Right lobe of liver (tissue), 6 donors: Measurements from ENCODE around the gene SNRPA. TPM values are rescaled to one million over a fixed set of nuclear protein-coding genes. Genes with fewer than 3 reads are reported as not detected.
A peak's percentile ranks its signal among the peaks of the same experiment; 100 is the strongest.
"Not testable (repeated sequence)": the region's sequence is repeated elsewhere in the genome, so short reads cannot be mapped to it uniquely, and the experiment has no call there.

Experiments used
- ATAC-seq, 4 donors: fragments of 200-7000 bp; cut with Tn5 transposase; one replicate each; pipeline ENCODE4 v1.9.1; 2020; ENCODE audit warnings: mild to moderate bottlenecking in 4 of 4, moderate library complexity in 4 of 4
- DNase-seq, 3 donors: peaks; one replicate each; pipeline ENCODE4 v3.0.0-alpha.2; 2020
- H3K27ac ChIP-seq, 3 donors: fragments of 200-600 bp; one replicate each; pipeline ENCODE4 v1.8.0; 2022
- H3K27me3 ChIP-seq, 2 donors: fragments of 200-600 bp; one replicate each; pipeline ENCODE4 v1.8.0; 2022
- H3K36me3 ChIP-seq, 4 donors: fragments of 200-600 bp; sonication (generic) in 1 of 4; one replicate each; pipeline versions ENCODE4 v1.5.1 to v1.8.0; 2017 to 2022; ENCODE audit warnings: control low read depth in 1 of 4
- H3K4me1 ChIP-seq, 4 donors: fragments of 200-600 bp; sonication (generic) in 1 of 4; one replicate each; pipeline versions ENCODE4 v1.5.1 to v1.8.0; 2017 to 2022; ENCODE audit warnings: control low read depth in 1 of 4
- H3K4me3 ChIP-seq, 3 donors: fragments of 200-600 bp; one replicate each; pipeline ENCODE4 v1.8.0; 2022
- H3K9me3 ChIP-seq, 4 donors: fragments of 200-600 bp; sonication (generic) in 1 of 4; one replicate each; pipeline versions ENCODE4 v1.5.1 to v1.8.0; 2017 to 2022; ENCODE audit warnings: control low read depth in 1 of 4
- CTCF ChIP-seq, 4 donors: fragments of 200-600 bp in 3 of 4; fragments of 450-650 bp in 1 of 4; IDR thresholded peaks; one replicate each; pipeline versions ENCODE4 v1.5.1 to v1.8.0; 2016 to 2022; ENCODE audit warnings: antibody characterized with exemption in 4 of 4, mild to moderate bottlenecking in 2 of 4
- POLR2A ChIP-seq: fragments of 450-650 bp; IDR thresholded peaks from one replicate; pipeline ENCODE4 v1.6.1; 2017; ENCODE audit warnings: antibody characterized with exemption, mild to moderate bottlenecking
- WGBS: methylation state at CpG from one replicate; pipeline ENCODE4 v1.1.6; 2018; ENCODE audit warnings: low coverage, low lambda C conversion rate; ENCODE audit not compliant: insufficient coverage; ENCODE audit errors: missing lambda C conversion rate; 5-methylcytosine and 5-hydroxymethylcytosine counted together
- intact Hi-C, 2 donors: fragments of 100-400 bp; cut with DNase I; formaldehyde crosslinking; loops; one replicate each; pipeline versions ENCODE4 v1.11.2 to v1.14.1; 2022
- total RNA-seq, 6 experiments: library from RNA; depleted of rRNA in 2 of 6; stranded (reverse); fragments of >200 nt in 2 of 6; fragmentation: NEBNext Ultra II Directional in 3 of 6; extraction: Animal tissue kit (Norgen Biotek cat#: 25700) in 3 of 6; gene quantifications; one replicate each; pipeline versions ENCODE4 v1.1.0 to v1.2.4, GENCODE V29; 2016 to 2023
- donor health status: DM: no; HTN: yes; CAD: no.
- donor health status: DM: no; HTN: no; CAD: no.
- donor health status: DM: no; HTN: no; CAD: no.
- donor health status: DM: no; HTN: yes; CAD: no.
- donor health status: DM: no; HTN: yes; CAD: no.

SNRPA gene
- total RNA-seq, 6 experiments from 2014 or later = 21.4 to 33.1 (median 24.7) TPM

- WGBS = 100% methylated on average over 3 of the region's 14 CpGs
- H3K27ac ChIP-seq = no peak overlapping the region
- TF ChIP-seq CTCF (IDR thresholded peaks at IDR 0.05) = no peak
- DNase-seq (no peak), ATAC-seq (no peak)
- no peaks in the 10 kb centered on the region for H3K27me3 ChIP-seq
- no peak overlapping the region for H3K4me3 ChIP-seq
- intact Hi-C loops = no loop called here
- H3K36me3 ChIP-seq = no peaks in the 10 kb centered on the region
- H3K9me3 ChIP-seq = no peaks in the 10 kb centered on the region
- peaks cover 0 to 14% (median 4%) of the 10 kb centered on the region in 4 donors for H3K4me1 ChIP-seq
Measured at GRCh38 chr19:40783711-40784110, 32.7 kb downstream of the SNRPA start.

- H3K9me3 ChIP-seq, intact Hi-C loops, ATAC-seq, H3K4me3 ChIP-seq, H3K27ac ChIP-seq, H3K27me3 ChIP-seq, DNase-seq, H3K36me3 ChIP-seq: not testable (repeated sequence)
- 100% methylated on average over 1 of the region's 2 CpGs for WGBS
- peaks cover 0 to 13% (median 4%) of the 10 kb centered on the region in 4 donors for H3K4me1 ChIP-seq
Measured at GRCh38 chr19:40784146-40784545, 33.1 kb downstream of the SNRPA start.

GRCh38 chr19:40785526-40785925, 34.5 kb downstream of the SNRPA start:
- WGBS = 60% methylated on average over 1 of the region's 1 CpG
- Histone ChIP-seq H3K4me1 (peaks cover 0 to 13% (median 4%) of the 10 kb centered on the region in 4 donors), H3K4me3 (no peak overlapping the region), H3K36me3 (no peaks in the 10 kb centered on the region), H3K9me3 (no peaks in the 10 kb centered on the region), H3K27ac (no peak overlapping the region), H3K27me3 (no peaks in the 10 kb centered on the region)
- ATAC-seq (peak in 1 of 4 donors; percentile 8), DNase-seq (no peak)
- intact Hi-C loops = no loop called here
- TF ChIP-seq POLR2A (no peak), CTCF (IDR thresholded peaks at IDR 0.05) (no peak)

- DNase-seq (no peak), ATAC-seq (no peak)
- no peaks in the 10 kb centered on the region for H3K27me3 ChIP-seq
- H3K36me3 ChIP-seq = no peaks in the 10 kb centered on the region
- no peak overlapping the region for H3K4me3 ChIP-seq
- peaks cover 0 to 13% (median 4%) of the 10 kb centered on the region in 4 donors for H3K4me1 ChIP-seq
- no peak overlapping the region for H3K27ac ChIP-seq
- TF ChIP-seq CTCF (IDR thresholded peaks at IDR 0.05) (no peak), POLR2A (no peak)
- no peaks in the 10 kb centered on the region for H3K9me3 ChIP-seq
- 100% methylated on average over 4 of the region's 25 CpGs for WGBS
- intact Hi-C loops = no loop called here
Measured at GRCh38 chr19:40786060-40787037, 35.3 kb downstream of the SNRPA start.

GRCh38 chr19:40791349-40791748, 40.3 kb downstream of the SNRPA start:
- Histone ChIP-seq H3K36me3 (no peaks in the 10 kb centered on the region), H3K4me1 (peaks cover 0 to 25% (median 4%) of the 10 kb centered on the region in 4 donors), H3K27ac (no peak overlapping the region), H3K4me3 (no peak overlapping the region), H3K9me3 (no peaks in the 10 kb centered on the region), H3K27me3 (no peaks in the 10 kb centered on the region)
- DNase-seq (no peak), ATAC-seq (no peak)
- intact Hi-C loops = no loop called here
- TF ChIP-seq CTCF (IDR thresholded peaks at IDR 0.05) (no peak), POLR2A (no peak)
- 79% methylated on average over 6 of the region's 7 CpGs for WGBS
